Measurements from ENCODE around the gene PLGRKT.
A peak's percentile ranks its signal among the peaks of the same experiment; 100 is the strongest.
"Not testable (repeated sequence)": the region's sequence is repeated elsewhere in the genome, so short reads cannot be mapped to it uniquely, and the experiment has no call there.

The PLGRKT gene

DNA sequence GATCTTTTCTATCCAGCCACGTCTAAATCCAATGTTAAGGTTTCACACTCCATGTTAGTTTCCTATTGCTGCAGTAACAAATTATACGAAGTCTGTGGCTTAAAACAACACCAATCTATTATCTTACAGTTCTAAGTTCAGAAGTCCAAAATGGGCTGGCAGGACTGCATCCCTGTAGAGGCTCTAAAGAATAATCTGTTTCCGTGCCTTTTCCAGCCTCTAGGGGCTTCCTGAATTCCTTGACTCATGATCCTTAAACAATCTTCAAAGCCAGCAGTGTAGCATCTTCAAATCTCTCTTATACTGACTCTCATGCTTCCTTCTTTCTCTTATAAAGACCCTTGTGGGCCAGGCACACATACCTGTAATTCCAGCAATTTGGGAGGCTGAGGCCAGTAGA lies 6.8 kb downstream of the PLGRKT start:
- no peak for DNase-seq (ENCODE audit: low read depth)

DNA sequence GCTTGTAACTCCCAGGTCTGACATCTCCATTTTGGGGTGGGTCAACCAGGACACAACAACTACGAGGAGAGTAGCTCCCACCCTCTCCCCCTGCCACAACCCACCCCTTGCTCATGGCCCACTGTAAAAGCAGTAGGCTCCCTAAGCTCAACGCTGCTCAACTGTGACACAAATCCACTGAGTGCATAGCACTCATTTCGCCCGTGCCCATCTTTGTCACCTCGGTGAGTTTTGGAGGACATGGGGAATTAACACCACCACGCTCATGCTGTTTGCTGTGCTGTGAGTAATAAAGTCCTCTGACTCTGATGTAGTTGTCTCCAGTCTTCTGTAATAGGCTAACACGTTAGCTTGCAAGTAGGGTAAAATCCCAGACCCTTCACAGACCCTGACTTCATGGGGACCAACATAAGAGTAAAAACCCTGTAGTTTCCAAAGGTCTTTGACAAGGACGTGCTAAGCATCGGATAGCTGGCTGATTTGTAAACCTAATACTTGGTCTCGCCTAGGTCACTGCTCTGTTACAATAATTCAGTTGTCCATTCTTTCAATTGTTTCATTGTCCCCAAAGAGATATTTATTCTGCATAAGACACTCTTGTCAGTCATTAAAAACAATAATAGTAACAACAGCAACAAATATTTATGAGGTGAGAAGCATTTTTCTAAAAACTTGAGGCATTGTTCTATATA lies 7.7 kb downstream of the PLGRKT start:
- no peak for DNase-seq (ENCODE audit: low read depth)

DNA sequence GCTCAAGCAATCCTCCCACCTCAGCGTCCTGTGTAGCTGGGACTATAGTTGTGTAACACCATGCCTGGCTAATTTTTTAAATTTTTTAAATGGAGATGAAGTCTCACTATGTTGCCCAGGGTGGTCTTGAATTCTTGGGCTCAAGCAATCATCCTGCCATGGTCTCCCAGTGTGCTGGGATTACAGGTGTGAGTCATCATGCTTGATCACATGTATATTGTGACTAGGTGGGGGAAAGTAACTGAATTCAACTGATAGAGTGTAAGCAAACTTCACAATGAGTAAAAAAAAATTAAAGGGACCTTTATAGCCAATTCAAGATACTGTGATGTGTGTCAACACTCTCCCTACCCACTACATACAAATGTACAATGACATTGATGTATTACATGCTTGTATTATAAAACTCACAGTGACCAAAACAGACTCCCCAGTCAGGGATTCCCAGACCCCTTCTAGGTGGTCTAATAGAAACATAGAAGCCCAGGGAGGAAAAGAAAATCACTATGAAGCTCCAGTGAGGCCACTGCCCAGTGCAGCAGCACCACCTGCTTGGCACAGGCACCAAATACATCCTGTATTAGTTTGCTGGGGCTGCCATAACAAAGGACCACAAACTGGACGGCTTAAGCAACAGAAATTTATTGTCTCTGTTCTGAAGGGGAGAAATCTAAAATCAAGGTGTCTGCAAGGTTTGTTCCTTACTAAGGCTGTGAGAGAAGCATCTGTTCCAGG lies 8.8 kb downstream of the PLGRKT start:
- DNase-seq (ENCODE audit: low read depth): no peak

DNA sequence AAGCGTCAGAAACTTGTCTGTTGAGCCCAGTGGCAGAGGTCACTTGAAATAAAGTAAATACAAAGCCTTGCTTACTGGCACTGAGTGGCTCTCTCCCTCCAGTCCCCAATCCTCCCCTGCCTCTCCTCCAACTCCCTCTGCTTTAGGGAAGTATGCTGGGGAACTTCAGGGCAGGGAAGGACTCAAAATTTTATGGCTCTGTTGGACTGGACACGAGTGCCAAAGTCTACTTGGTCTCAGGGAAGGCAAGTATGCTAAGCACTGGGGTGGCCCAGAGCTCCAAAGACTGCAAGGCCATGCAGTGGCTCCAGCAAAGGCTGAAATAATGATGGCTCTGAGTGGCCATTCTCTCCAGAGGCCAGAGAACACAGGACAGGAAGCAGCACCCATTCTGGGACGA lies 9.6 kb downstream of the PLGRKT start:
- DNase-seq (ENCODE audit: low read depth): no peak

DNA sequence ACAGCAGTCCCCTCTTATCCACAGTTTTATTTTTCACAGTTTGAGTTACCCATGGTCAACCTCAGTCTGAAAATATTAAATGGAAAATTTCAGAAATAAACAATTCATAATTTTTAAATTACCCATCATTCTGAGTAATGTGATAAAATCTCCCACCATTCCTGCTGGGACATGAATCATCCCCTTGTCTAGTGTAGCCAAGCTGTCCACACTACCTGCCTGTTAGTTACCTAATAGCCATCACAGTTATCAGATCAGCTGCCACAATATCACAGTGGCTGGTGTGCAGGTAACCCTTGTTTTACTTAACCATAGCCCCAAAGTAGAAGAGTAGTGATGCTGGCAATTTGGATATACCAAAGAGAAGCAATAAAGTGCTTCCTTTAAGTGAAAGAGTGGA lies 10.7 kb downstream of the PLGRKT start:
- DNase-seq (ENCODE audit: low read depth): no peak

DNA sequence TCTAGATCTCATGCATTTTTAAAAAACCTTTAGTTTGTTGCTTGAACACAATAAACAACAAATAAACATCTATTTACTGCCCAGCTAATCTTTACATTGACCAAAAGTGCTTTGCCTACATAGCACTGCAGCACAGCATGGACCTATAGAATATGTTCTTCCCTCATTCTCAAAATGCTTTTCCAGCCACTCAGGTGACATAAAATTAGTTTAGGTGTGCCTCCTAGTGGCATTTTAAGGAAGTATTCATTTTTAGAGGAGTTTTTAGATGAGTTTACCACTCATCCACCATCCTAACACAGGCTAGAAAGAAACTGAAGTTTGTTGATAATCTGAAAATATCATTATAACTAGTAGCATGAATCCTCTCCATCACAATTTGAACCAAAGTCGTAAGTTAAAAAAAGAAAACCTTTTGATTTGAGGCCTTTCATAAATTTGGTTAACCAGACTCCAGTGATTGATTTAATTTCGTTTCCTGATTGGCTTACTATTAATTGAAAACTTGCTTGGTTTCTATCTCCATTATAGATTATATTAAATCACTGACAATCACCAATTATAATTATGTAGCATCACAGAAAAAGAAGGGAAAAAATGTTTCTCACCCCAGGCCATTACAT lies 12.6 kb downstream of the PLGRKT start:
- DNase-seq (ENCODE audit: low read depth): no peak

DNA sequence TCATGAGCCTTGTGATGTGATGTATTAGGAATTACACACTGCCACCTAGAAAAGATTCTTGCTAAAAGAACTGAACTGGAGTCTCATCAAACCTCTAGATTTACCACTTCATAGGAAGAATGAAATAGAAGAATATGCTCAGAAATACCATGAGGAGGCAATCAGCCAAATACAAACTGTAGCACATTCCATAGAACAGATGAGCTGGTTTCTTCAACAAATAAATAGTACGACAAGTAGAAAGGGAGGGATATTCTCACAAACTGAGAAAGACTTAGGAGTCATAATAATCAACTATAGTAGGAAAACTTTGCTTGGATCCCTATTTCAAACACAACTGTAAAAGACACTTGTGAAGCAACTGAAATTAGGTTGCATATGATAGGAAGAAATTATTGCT lies 15.4 kb downstream of the PLGRKT start:
- no peak for DNase-seq (ENCODE audit: low read depth)

DNA sequence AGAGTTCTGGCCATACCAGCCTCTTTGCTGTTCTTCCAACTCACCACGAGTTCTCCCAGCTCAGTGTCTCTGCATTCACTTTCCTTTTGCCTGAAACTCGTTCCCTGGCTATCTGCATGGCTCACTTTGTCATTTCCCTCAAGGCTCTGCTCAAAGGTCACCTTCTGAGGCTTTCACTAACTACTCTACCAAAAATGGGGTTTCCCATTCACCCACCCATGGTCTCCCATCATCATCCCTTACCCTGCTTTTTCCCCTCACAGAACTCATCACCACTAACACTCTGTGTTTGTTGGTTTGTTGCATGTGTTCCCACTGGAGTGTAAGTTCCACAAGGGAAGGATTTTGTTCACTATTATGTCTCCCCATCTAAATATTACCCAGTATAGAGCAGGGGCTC lies 16.6 kb downstream of the PLGRKT start:
- no peak for DNase-seq (ENCODE audit: low read depth)

DNA sequence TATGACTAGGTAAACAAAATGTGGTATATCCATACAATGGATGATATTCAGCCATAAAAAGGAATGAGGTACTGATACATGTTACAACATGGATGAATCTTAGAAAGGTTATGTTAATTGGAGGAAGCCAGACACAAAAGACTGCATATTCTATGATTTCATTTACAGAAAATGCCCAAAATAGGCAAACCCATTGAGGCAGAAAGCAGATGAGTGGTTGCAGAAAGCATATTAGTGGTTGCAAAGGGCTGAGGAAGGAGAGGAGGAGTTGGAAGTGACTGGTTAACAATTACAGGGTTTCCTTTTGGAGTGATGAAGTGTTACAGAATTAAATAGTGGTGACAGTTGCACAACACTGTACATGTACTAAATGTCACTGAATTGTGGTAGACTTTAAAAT lies 17.7 kb downstream of the PLGRKT start:
- no peak for DNase-seq (ENCODE audit: low read depth)

DNA sequence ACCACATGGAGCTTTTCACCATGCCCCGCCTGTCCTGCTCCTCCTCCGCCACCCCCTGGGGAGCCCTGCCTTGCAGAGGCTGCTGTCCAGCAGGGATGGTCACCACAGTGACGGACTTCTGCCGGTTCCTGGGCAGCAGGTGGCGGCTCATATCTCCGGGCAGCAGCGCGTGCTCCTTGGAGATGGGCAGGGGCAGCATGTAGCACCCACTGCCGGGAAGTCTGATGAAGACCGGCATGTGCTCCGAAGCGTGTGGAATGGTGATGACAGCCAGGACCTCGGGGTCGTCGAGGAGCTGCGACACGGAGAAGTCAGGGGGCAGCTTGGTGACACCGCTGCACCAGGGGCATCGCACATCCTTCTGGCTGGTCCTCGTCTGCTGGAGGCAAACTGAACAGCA lies 19.2 kb downstream of the PLGRKT start:
- no peak for DNase-seq (ENCODE audit: low read depth)

DNA sequence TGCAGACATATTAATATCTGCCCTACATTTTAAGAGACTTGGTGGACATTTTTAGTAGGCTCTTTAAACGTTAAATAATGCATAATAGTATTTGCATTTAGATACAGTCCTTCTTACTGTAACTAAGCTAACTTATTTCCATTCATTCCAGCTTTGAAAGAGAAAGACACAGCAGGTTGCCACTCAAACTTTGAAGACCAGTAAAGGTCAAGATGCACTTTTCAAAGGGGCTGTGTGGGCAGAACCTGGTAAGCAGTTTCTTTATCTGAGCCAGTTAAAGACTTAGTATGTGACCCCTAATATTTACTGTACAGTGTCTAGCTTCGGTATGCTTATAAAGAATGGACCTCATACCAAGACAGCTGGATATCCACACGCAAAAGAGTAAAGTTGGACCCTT lies 20.8 kb downstream of the PLGRKT start:
- DNase-seq (ENCODE audit: low read depth): no peak

DNA sequence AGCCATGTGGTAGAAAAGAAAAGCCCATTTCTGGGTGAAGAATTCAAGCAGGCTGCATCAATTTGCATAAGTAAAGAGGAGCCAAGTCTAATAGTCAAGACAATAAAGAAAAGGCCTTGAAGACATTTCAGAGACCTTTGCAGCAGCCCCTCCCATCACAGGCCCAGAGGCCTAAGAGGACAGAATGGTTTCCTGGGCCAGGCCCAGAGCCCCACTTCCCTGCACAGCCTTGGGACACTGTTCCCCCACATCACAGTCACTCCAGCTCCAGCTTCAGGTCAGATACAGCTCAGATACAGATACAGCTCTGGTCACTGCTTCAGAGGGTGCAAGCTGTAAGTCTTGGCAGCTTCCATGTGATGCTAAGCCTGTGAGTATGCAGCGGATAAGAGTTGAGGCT lies 29.1 kb downstream of the PLGRKT start:
- no peak for DNase-seq (ENCODE audit: low read depth)

DNA sequence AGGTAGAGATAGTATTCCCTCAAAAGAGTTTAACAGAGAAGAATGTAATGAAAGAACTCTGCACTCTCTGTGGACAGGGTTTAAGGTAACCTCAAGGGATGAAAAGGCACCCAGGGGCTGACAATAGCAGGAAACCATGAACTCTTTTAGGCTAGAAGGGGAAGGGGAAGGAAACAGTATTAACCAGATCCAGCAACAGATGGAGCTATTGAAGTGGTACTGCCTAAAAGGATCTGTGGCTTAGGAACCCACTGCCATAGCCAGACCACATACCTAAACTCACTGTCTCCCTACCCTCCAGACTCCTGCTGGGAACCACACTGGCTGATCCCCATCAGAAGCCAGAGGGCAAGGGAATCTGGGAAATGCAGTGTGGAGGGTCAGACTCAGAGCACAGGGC lies 35.5 kb downstream of the PLGRKT start:
- no peak for DNase-seq (ENCODE audit: low read depth)

DNA sequence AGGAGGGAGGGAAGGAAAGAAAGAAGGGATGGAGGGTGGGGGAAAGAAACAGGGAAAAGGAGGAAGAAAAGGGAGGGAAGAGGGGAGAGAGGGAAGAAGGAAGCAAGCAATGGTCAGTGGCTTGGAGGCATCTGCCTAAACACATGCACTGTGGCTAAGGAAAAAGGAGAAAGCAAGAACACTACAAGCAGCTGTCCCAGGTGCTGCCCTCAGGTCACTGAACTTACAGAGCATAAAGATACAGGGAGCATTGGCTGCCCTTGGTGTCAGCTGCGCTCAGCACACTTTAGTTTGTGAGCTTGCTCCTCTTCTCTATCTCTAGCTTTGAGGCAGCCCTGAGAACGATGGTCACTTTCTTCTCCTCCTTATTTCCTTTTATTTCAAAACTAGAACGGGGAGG lies 40.2 kb downstream of the PLGRKT start:
- DNase-seq (ENCODE audit: low read depth): not testable (repeated sequence)

DNA sequence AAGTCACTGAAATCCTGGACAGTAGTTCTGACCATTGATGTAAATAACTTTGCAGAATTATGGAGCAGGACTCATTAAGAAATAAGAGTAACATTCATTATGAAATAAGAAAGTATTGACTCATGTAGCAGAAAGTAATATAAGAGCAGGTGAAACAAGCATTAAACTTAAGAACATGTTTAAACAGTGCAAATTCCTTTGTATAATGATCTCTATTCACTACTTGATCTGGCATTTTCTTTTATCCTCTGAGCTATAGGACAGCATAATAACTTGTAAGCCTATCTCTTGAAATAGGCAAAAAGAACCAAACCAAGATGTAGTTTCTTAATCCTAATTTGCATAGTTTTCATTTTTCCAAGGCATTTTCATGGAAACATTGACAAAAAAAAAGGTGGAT lies 42.3 kb downstream of the PLGRKT start:
- no peak for DNase-seq (ENCODE audit: low read depth)

DNA sequence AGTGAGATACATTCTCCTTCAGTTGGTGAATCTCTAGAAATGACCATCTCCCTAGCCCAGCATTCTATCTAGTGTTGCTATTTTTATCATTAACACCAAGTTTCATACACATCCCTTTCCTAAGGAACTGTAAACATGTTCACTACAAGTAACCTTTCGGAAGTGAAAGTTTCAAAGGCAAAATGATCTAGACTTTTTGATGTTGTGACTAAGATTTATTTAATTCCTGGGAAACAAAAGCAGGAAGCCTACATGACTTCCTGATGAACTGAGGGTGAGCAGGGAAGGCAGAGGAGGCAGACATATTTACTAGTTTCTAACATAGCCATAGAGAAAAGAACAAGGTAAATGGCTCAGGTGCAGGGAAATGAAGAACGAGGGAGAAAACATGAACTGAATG lies 43.7 kb downstream of the PLGRKT start:
- DNase-seq (ENCODE audit: low read depth): not testable (repeated sequence)

DNA sequence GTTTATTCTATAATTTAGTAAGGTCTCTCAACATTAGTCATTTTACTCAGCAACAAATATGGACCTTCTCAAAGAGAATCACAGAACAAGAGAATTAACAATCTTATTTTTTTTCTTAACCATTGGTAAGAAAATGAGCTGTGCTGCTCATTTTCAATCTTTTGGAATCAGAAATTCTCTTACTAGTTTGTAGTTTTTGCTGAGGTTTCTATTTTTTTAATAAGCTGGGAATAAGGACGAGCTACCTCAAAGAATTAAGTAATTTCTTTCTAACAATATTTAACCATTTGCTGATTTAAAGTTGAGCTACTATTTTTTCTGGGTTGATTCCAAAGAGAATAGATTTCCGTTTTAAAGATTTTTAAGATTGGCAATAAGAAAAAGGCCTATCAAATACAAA lies 44.2 kb downstream of the PLGRKT start:
- no peak for DNase-seq (ENCODE audit: low read depth)

DNA sequence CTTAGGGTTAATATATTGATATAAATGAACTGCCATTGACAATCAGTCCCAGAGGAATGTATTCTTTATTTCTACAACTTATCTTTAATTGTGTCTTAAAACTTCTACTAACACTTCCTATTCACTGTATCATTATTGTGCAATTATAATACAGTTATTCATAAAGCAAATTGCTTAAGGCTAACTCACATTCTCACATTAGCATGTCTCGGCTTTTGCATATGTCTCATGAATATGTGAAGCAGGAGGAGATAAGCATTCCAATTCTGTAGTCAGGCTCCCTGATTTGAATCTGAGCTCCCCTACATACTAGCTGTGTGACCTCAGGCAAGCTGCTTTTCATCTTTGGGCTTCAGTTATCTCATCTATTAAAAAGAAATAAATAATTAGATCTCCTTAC lies 45.4 kb downstream of the PLGRKT start:
- no peak for DNase-seq (ENCODE audit: low read depth)

DNA sequence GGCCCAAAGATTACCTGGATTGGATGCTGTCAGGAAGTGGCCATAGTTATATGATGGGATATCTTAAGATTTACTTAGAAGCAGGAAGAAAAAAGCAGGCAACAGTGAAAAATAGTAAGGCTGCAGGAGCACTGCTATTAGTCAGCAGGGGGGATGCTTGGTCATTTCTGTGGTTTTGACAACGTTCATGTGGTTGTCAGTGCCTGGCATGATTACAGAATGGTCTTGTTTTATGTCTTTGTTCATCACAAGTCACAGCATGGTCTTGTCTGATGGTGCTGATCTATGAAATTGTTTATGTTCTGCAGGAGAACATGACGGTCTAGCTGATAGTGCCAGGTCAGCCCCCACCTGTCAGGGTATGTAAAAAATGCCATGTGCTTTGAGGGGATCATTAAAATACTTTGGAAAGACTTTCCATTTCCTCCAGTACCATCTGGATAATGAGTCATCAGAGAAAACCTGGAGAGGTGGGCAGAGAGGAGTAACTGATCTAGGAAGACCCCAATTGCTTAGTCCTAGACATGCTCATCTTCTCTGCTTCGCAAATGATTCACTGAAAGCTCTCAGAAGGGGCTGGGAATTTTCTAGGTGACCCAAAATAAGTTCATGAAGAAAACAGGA lies 48.5 kb downstream of the PLGRKT start:
- peak; percentile 58 for DNase-seq (ENCODE audit: low read depth)

DNA sequence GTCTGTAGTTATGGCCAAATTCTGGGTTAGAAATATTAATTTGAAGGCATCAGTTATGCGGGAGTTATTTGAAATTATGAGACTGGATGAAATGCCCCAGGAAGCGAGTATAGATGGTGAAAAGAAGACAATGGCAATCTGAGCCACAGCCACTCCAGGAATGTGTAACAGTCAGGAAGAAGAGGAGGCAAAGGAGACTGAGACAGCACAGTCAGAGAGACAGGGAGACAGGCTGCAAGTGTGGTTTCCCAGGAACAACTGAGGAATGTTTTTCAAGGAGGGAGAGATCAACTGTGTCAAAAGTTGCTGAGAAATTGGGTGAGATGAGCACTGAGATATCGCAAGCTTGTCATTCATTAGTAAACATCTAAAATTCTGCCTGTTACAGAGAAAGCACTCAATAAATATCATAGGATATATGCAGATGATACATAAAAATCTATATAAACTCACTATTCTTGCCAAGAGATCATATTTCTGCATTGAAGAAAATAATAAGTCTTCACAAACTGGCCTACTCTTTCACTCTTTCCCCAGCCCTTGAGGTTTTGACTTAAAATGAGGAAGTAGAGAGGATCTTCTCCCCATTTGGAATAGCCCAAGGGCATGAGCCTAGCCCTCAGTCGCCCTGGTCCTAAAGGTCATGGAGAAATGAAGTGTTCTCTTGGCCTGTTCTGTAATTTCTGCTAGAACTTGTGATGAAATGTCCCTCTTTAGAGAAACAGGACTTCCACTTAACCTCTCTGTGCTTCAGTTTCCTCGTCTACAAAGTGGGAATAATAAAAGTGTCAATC lies 49.5 kb downstream of the PLGRKT start:
- no peak for DNase-seq (ENCODE audit: low read depth)

DNA sequence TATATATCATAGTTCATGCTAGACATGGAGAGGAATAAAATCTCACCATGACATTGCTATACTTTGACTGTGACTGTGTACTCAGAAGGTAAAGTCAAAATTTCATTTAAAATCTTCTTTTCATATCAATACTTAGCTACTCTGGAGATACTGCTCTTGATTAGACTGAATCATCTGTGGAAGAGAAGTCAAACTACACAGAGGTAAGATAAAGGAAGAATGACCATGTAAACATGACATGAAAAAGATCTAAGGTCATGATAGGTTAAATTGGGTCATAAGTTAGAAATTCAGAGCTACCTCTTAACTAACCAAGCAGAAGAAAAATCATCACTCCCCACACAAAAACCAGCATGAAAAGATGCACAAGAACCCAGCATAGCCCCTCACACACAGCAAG lies 53.3 kb downstream of the PLGRKT start:
- no peak for DNase-seq (ENCODE audit: low read depth)

DNA sequence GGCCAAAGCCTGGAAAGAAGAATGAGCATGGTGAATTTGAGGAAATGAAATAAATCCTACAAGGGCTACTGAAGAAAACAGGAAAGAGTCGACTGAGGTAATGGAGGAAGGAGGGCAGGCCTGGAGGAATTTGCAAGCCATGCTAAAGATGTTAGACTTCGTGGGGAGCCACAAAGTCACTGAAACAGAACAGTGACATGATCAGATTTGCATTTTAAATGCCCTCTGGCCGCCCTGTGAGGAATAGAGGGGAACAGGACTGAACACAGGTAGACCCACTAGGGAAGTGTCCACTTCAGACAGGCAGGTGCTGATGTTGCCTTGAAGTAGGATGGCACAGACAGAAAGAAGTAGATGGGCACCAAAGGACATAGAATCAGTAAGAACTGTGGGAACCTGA lies 55.2 kb downstream of the PLGRKT start:
- no peak for DNase-seq (ENCODE audit: low read depth)
